ENCODE results near the gene MCF2L2. TPM values are rescaled to one million over a fixed set of nuclear protein-coding genes. Genes with fewer than 3 reads are reported as not detected.

The MCF2L2 gene
- total RNA-seq, 1 donor from 2014 or later: 4.1 TPM

GRCh38 chr3:183229178-183229577 lies 199.2 kb downstream of the MCF2L2 start:
- Mint-ChIP-seq H3K4me3 (no peak overlapping the region), H3K9me3 (peaks cover 4% of the 10 kb centered on the region), H3K27ac (no peak overlapping the region), H3K27me3 (ENCODE audit: insufficient read depth) (no peaks in the 10 kb centered on the region), H3K4me1 (ENCODE audit: low read depth) (peaks cover 27% of the 10 kb centered on the region), H3K36me3 (ENCODE audit: low read depth) (peaks cover 5% of the 10 kb centered on the region)
- intact Hi-C loops (cut with micrococcal nuclease): no loop called here
- DNase-seq (ENCODE audit: low spot score): no peak

- intact Hi-C loops (cut with micrococcal nuclease): loop anchor here (1.0 kb wide), 1 partner anchor 39 kb away; no protein-coding TSS in a partner anchor
- H3K4me3 Mint-ChIP-seq: no peak overlapping the region
- H3K9me3 Mint-ChIP-seq: peaks cover 4% of the 10 kb centered on the region
- H3K27me3 Mint-ChIP-seq (ENCODE audit: insufficient read depth): no peaks in the 10 kb centered on the region
- peaks cover 5% of the 10 kb centered on the region for H3K36me3 Mint-ChIP-seq (ENCODE audit: low read depth)
- DNase-seq (ENCODE audit: low spot score): no peak
- H3K4me1 Mint-ChIP-seq (ENCODE audit: low read depth): peaks cover 43% of the 10 kb centered on the region
- peak overlapping the region; percentile 61 for H3K27ac Mint-ChIP-seq
Observed at GRCh38 chr3:183227586-183227985, 200.8 kb downstream of the MCF2L2 start.

GRCh38 chr3:183226333-183226890 lies 202.0 kb downstream of the MCF2L2 start:
- peaks cover 44% of the 10 kb centered on the region for H3K4me1 Mint-ChIP-seq (ENCODE audit: low read depth)
- H3K27ac Mint-ChIP-seq: no peak overlapping the region
- no peaks in the 10 kb centered on the region for H3K27me3 Mint-ChIP-seq (ENCODE audit: insufficient read depth)
- peaks cover 5% of the 10 kb centered on the region for H3K36me3 Mint-ChIP-seq (ENCODE audit: low read depth)
- no peak for DNase-seq (ENCODE audit: low spot score)
- no peak overlapping the region for H3K4me3 Mint-ChIP-seq
- H3K9me3 Mint-ChIP-seq: peaks cover 4% of the 10 kb centered on the region
- intact Hi-C loops (cut with micrococcal nuclease): no loop called here

- intact Hi-C loops (cut with micrococcal nuclease): loop anchor here (1.0 to 2.0 kb wide), 3 partner anchors 16 to 40 kb away; partner anchors contain the start of gene B3GNT5
- DNase-seq (ENCODE audit: low spot score): peak; percentile 52
- peaks cover 44% of the 10 kb centered on the region for H3K4me1 Mint-ChIP-seq (ENCODE audit: low read depth)
- peaks cover 5% of the 10 kb centered on the region for H3K36me3 Mint-ChIP-seq (ENCODE audit: low read depth)
- H3K27ac Mint-ChIP-seq: peak overlapping the region; percentile 88
- no peaks in the 10 kb centered on the region for H3K27me3 Mint-ChIP-seq (ENCODE audit: insufficient read depth)
- H3K9me3 Mint-ChIP-seq: peaks cover 4% of the 10 kb centered on the region
- H3K4me3 Mint-ChIP-seq: peak overlapping the region; percentile 53
Observed at GRCh38 chr3:183224180-183224970, 204.0 kb downstream of the MCF2L2 start.

- no peaks in the 10 kb centered on the region for H3K27me3 Mint-ChIP-seq (ENCODE audit: insufficient read depth)
- no peak for DNase-seq (ENCODE audit: low spot score)
- no peak overlapping the region for H3K4me3 Mint-ChIP-seq
- peaks cover 5% of the 10 kb centered on the region for H3K36me3 Mint-ChIP-seq (ENCODE audit: low read depth)
- H3K27ac Mint-ChIP-seq: no peak overlapping the region
- peaks cover 4% of the 10 kb centered on the region for H3K9me3 Mint-ChIP-seq
- intact Hi-C loops (cut with micrococcal nuclease): no loop called here
- H3K4me1 Mint-ChIP-seq (ENCODE audit: low read depth): peaks cover 47% of the 10 kb centered on the region
Observed at GRCh38 chr3:183222631-183223235, 205.7 kb downstream of the MCF2L2 start.

- peaks cover 2% of the 10 kb centered on the region for H3K36me3 Mint-ChIP-seq (ENCODE audit: low read depth)
- intact Hi-C loops (cut with micrococcal nuclease): no loop called here
- H3K27ac Mint-ChIP-seq: no peak overlapping the region
- no peaks in the 10 kb centered on the region for H3K9me3 Mint-ChIP-seq
- no peak for DNase-seq (ENCODE audit: low spot score)
- no peaks in the 10 kb centered on the region for H3K27me3 Mint-ChIP-seq (ENCODE audit: insufficient read depth)
- peaks cover 40% of the 10 kb centered on the region for H3K4me1 Mint-ChIP-seq (ENCODE audit: low read depth)
- no peak overlapping the region for H3K4me3 Mint-ChIP-seq
Observed at GRCh38 chr3:183220828-183221227, 207.6 kb downstream of the MCF2L2 start.

GRCh38 chr3:183218826-183219225 lies 209.6 kb downstream of the MCF2L2 start:
- Mint-ChIP-seq H3K36me3 (ENCODE audit: low read depth) (no peaks in the 10 kb centered on the region), H3K27ac (no peak overlapping the region), H3K27me3 (ENCODE audit: insufficient read depth) (no peaks in the 10 kb centered on the region), H3K4me1 (ENCODE audit: low read depth) (peaks cover 25% of the 10 kb centered on the region), H3K4me3 (no peak overlapping the region), H3K9me3 (no peaks in the 10 kb centered on the region)
- intact Hi-C loops (cut with micrococcal nuclease): no loop called here
- no peak for DNase-seq (ENCODE audit: low spot score)

- no peak for DNase-seq (ENCODE audit: low spot score)
- no peak overlapping the region for H3K4me3 Mint-ChIP-seq
- H3K9me3 Mint-ChIP-seq: no peaks in the 10 kb centered on the region
- H3K36me3 Mint-ChIP-seq (ENCODE audit: low read depth): no peaks in the 10 kb centered on the region
- H3K27ac Mint-ChIP-seq: no peak overlapping the region
- no peaks in the 10 kb centered on the region for H3K27me3 Mint-ChIP-seq (ENCODE audit: insufficient read depth)
- intact Hi-C loops (cut with micrococcal nuclease): no loop called here
- peaks cover 14% of the 10 kb centered on the region for H3K4me1 Mint-ChIP-seq (ENCODE audit: low read depth)
Observed at GRCh38 chr3:183217548-183218332, 210.7 kb downstream of the MCF2L2 start.

GRCh38 chr3:183215591-183216202 lies 212.7 kb downstream of the MCF2L2 start:
- Mint-ChIP-seq H3K27me3 (ENCODE audit: insufficient read depth) (no peaks in the 10 kb centered on the region), H3K4me1 (ENCODE audit: low read depth) (peaks cover 20% of the 10 kb centered on the region), H3K36me3 (ENCODE audit: low read depth) (peaks cover 7% of the 10 kb centered on the region), H3K27ac (no peak overlapping the region), H3K4me3 (no peak overlapping the region), H3K9me3 (peaks cover 10% of the 10 kb centered on the region)
- no peak for DNase-seq (ENCODE audit: low spot score)
- intact Hi-C loops (cut with micrococcal nuclease): no loop called here

- intact Hi-C loops (cut with micrococcal nuclease): no loop called here
- Mint-ChIP-seq H3K4me3 (no peak overlapping the region), H3K27me3 (ENCODE audit: insufficient read depth) (no peaks in the 10 kb centered on the region), H3K27ac (no peak overlapping the region), H3K36me3 (ENCODE audit: low read depth) (peaks cover 15% of the 10 kb centered on the region), H3K4me1 (ENCODE audit: low read depth) (peaks cover 26% of the 10 kb centered on the region), H3K9me3 (peaks cover 20% of the 10 kb centered on the region)
- DNase-seq (ENCODE audit: low spot score): no peak
Observed at GRCh38 chr3:183214277-183214612, 214.2 kb downstream of the MCF2L2 start.

- H3K27ac Mint-ChIP-seq: no peak overlapping the region
- H3K4me3 Mint-ChIP-seq: no peak overlapping the region
- peaks cover 15% of the 10 kb centered on the region for H3K36me3 Mint-ChIP-seq (ENCODE audit: low read depth)
- H3K27me3 Mint-ChIP-seq (ENCODE audit: insufficient read depth): no peaks in the 10 kb centered on the region
- H3K9me3 Mint-ChIP-seq: peaks cover 20% of the 10 kb centered on the region
- no peak for DNase-seq (ENCODE audit: low spot score)
- H3K4me1 Mint-ChIP-seq (ENCODE audit: low read depth): peaks cover 22% of the 10 kb centered on the region
- intact Hi-C loops (cut with micrococcal nuclease): no loop called here
Observed at GRCh38 chr3:183213415-183214276, 214.8 kb downstream of the MCF2L2 start.

GRCh38 chr3:183212565-183212964 lies 215.9 kb downstream of the MCF2L2 start:
- Mint-ChIP-seq H3K9me3 (peaks cover 30% of the 10 kb centered on the region), H3K4me1 (ENCODE audit: low read depth) (peaks cover 24% of the 10 kb centered on the region), H3K27ac (no peak overlapping the region), H3K4me3 (no peak overlapping the region), H3K27me3 (ENCODE audit: insufficient read depth) (no peaks in the 10 kb centered on the region), H3K36me3 (ENCODE audit: low read depth) (peaks cover 20% of the 10 kb centered on the region)
- DNase-seq (ENCODE audit: low spot score): no peak
- intact Hi-C loops (cut with micrococcal nuclease): no loop called here

Data from activated T-helper 1 cell treated with anti-CD3 and anti-CD28 coated beads, Interleukin-12 subunit alpha, Interleukin-12 subunit beta, Interleukin-2, Interleukin-4 antibody, amounts not matched to agents 30 ng/mL and 10 ng/mL and 1 ng/mL, durations not matched to agents 14 hours and 24 hours and 36 hours (primary cell).